ENCODE data around the gene L3MBTL4. TPM values are rescaled to one million over a fixed set of nuclear protein-coding genes. Genes with fewer than 3 reads are reported as not detected.

Gene L3MBTL4
- total RNA-seq, 2 experiments from 2014 or later = not detected

DNA sequence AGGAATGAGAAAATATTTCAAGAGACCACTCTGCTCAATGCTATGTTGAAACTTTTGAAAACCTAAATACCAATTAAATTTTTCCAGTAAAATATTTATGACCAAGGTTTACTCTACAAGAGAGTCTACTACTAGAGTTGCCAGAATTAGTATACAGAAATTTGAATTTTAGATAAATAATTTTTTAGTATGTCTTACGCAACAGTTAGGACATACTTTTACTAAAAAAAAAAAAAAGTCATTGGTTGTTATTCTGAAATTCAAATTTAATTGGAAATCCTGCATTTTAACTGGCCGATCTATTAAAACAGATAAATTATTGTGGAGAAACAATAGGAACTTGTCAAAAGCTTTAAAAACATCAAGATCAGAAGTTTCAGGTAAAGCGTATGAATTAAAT lies 470.3 kb downstream of the L3MBTL4 start:
- intact Hi-C loops (cut with micrococcal nuclease; ENCODE audit: unreplicated experiment) = no loop called here
- Histone ChIP-seq H2AFZ (ENCODE audit: low read length) (no peak overlapping the region), H3K36me3 (ENCODE audit: insufficient read depth, low read length) (no peaks in the 10 kb centered on the region), H3K27ac (ENCODE audit: low read depth, low read length, poor library complexity, severe bottlenecking) (no peak overlapping the region), H3K4me1 (ENCODE audit: insufficient read depth, low read length, poor library complexity, severe bottlenecking) (no peaks in the 10 kb centered on the region), H3K79me2 (ENCODE audit: insufficient read depth, low read depth, low read length) (no peaks in the 10 kb centered on the region), H3K9me3 (ENCODE audit: low read length) (no peaks in the 10 kb centered on the region), H3K9me2 (ENCODE audit: insufficient read depth, low read length) (no peaks in the 10 kb centered on the region), H3K4me2 (ENCODE audit: low read length) (no peak overlapping the region), H4K20me1 (ENCODE audit: insufficient read depth, low read length) (no peaks in the 10 kb centered on the region), H3K4me3 (ENCODE audit: low read depth, low read length, poor library complexity, severe bottlenecking) (no peak overlapping the region)
- POLR2A ChIA-PET = interaction anchor here (0.7 kb wide), 1 partner anchor 1061 kb away, joined by 4 read pairs; no protein-coding TSS in a partner anchor
- TF ChIP-seq, protein P1, sequence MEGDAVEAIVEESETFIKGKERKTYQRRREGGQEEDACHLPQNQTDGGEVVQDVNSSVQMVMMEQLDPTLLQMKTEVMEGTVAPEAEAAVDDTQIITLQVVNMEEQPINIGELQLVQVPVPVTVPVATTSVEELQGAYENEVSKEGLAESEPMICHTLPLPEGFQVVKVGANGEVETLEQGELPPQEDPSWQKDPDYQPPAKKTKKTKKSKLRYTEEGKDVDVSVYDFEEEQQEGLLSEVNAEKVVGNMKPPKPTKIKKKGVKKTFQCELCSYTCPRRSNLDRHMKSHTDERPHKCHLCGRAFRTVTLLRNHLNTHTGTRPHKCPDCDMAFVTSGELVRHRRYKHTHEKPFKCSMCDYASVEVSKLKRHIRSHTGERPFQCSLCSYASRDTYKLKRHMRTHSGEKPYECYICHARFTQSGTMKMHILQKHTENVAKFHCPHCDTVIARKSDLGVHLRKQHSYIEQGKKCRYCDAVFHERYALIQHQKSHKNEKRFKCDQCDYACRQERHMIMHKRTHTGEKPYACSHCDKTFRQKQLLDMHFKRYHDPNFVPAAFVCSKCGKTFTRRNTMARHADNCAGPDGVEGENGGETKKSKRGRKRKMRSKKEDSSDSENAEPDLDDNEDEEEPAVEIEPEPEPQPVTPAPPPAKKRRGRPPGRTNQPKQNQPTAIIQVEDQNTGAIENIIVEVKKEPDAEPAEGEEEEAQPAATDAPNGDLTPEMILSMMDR (conservative IDR thresholded peaks at IDR 0.05; ENCODE audit: low read length) = no peak
- no peak for TF ChIP-seq EZH2phosphoT487 (IDR thresholded peaks at IDR 0.05; ENCODE audit: borderline replicate concordance, low read depth, low read length)
- BruUV-seq (replicated peaks) = no TSS peak
- no peak for DNase-seq (ENCODE audit: low spot score)
- CTCF ChIA-PET (ENCODE audit: unreplicated experiment) = no interaction called here

DNA sequence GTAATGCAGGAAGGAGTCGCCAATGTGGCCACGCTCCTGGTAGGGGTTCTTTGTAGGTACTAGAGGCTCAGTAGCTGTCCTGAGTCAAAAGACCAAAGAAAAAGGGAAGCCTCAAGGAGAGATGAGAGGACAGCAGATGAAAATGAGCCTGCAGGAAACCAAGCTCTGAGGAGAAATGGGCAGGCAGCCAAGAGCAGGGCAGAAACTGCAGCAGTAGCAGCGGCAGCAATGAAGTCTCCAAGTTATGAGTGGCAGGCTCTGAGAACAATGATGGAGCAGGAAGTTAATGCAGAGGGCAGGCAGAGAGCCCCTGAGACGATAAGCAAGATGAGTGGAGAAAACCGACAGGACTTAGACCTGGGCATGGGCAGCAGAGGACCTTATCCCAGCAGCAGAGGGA lies 471.2 kb downstream of the L3MBTL4 start:
- H3K27ac ChIP-seq (ENCODE audit: low read depth, low read length, poor library complexity, severe bottlenecking) = no peak overlapping the region
- H3K4me1 ChIP-seq (ENCODE audit: insufficient read depth, low read length, poor library complexity, severe bottlenecking) = no peaks in the 10 kb centered on the region
- TF ChIP-seq EZH2phosphoT487 (IDR thresholded peaks at IDR 0.05; ENCODE audit: borderline replicate concordance, low read depth, low read length) = no peak
- TF ChIP-seq, protein P1 (conservative IDR thresholded peaks at IDR 0.05; ENCODE audit: low read length) = no peak
- H4K20me1 ChIP-seq (ENCODE audit: insufficient read depth, low read length) = no peaks in the 10 kb centered on the region
- POLR2A ChIA-PET = no interaction called here
- CTCF ChIA-PET (ENCODE audit: unreplicated experiment) = no interaction called here
- no TSS peak for BruUV-seq (replicated peaks)
- H3K9me3 ChIP-seq (ENCODE audit: low read length) = no peaks in the 10 kb centered on the region
- H2AFZ ChIP-seq (ENCODE audit: low read length) = no peak overlapping the region
- no peak for DNase-seq (ENCODE audit: low spot score)
- H3K9me2 ChIP-seq (ENCODE audit: insufficient read depth, low read length) = no peaks in the 10 kb centered on the region
- H3K4me2 ChIP-seq (ENCODE audit: low read length) = no peak overlapping the region
- H3K79me2 ChIP-seq (ENCODE audit: insufficient read depth, low read depth, low read length) = no peaks in the 10 kb centered on the region
- no peak overlapping the region for H3K4me3 ChIP-seq (ENCODE audit: low read depth, low read length, poor library complexity, severe bottlenecking)
- intact Hi-C loops (cut with micrococcal nuclease; ENCODE audit: unreplicated experiment) = no loop called here
- no peaks in the 10 kb centered on the region for H3K36me3 ChIP-seq (ENCODE audit: insufficient read depth, low read length)

DNA sequence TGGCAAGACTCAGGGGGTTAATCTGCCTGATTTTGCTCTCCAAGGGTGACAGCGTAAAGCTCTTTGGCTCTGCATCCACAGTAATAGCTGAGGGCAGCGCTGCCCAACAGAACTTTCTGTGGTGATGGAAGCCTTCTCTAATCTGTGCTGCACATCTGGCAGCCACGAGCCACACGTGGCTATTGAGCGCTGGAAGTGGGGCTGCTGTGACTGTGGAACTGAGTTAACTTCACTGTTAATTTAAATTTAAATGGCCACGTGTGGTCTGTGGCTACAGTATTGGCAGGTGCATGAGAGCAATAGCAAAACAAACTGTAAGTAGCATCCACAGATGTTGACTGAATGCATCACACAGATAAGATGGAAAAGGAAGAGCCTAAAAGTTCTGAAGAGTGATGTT lies 472.1 kb downstream of the L3MBTL4 start:
- CTCF ChIA-PET (ENCODE audit: unreplicated experiment) = no interaction called here
- no TSS peak for BruUV-seq (replicated peaks)
- intact Hi-C loops (cut with micrococcal nuclease; ENCODE audit: unreplicated experiment) = no loop called here

More for the DNA sequence above, 472.1 kb downstream of the L3MBTL4 start:
- H2AFZ ChIP-seq (ENCODE audit: low read length) = no peak overlapping the region
- no peaks in the 10 kb centered on the region for H3K36me3 ChIP-seq (ENCODE audit: insufficient read depth, low read length)
- H3K9me2 ChIP-seq (ENCODE audit: insufficient read depth, low read length) = no peaks in the 10 kb centered on the region
- H3K4me2 ChIP-seq (ENCODE audit: low read length) = no peak overlapping the region
- H3K4me1 ChIP-seq (ENCODE audit: insufficient read depth, low read length, poor library complexity, severe bottlenecking) = no peaks in the 10 kb centered on the region
- no peak overlapping the region for H3K27ac ChIP-seq (ENCODE audit: low read depth, low read length, poor library complexity, severe bottlenecking)
- DNase-seq (ENCODE audit: low spot score) = no peak
- no peaks in the 10 kb centered on the region for H3K9me3 ChIP-seq (ENCODE audit: low read length)
- H4K20me1 ChIP-seq (ENCODE audit: insufficient read depth, low read length) = no peaks in the 10 kb centered on the region
- H3K79me2 ChIP-seq (ENCODE audit: insufficient read depth, low read depth, low read length) = no peaks in the 10 kb centered on the region
- H3K4me3 ChIP-seq (ENCODE audit: low read depth, low read length, poor library complexity, severe bottlenecking) = no peak overlapping the region
- TF ChIP-seq EZH2phosphoT487 (IDR thresholded peaks at IDR 0.05; ENCODE audit: borderline replicate concordance, low read depth, low read length) = no peak
- TF ChIP-seq, protein P1 (conservative IDR thresholded peaks at IDR 0.05; ENCODE audit: low read length) = no peak
- POLR2A ChIA-PET = no interaction called here
